Liver (tissue), 2 donors: ENCODE measurements around the gene SLC8A1.

Source experiments
- CTCF ChIP-seq: fragments of 150-350 bp; IDR thresholded peaks from 2 replicates; pipeline ENCODE4 v1.5.1; 2017; ENCODE audit warnings: improper control_type of control experiment, low read depth, low read length; ENCODE audit not compliant: missing input control
- MAX ChIP-seq: IDR thresholded peaks from 2 replicates; pipeline ENCODE4 v1.6.1; 2016; ENCODE audit warnings: antibody characterized with exemption
- REST ChIP-seq: IDR thresholded peaks from 2 replicates; pipeline ENCODE4 v1.6.1; 2016; ENCODE audit warnings: antibody characterized with exemption, mild to moderate bottlenecking
- donor health status: healthy.

- TF ChIP-seq REST (no peak), CTCF (no peak), MAX (no peak)
These were observed 32.5 kb downstream of the SLC8A1 start for GRCh38 chr2:40419364-40419762.
